ENCODE data around the gene SLC19A1.

Gene SLC19A1

GRCh38 chr21:45542242-45542666 is at the start of gene SLC19A1:
Gene SLC19A1 (minus strand): TSS chr21:45542440. CDS start chr21:45537959, 4,481 bp downstream.
- Histone ChIP-seq H3K36me3 (ENCODE audit: control insufficient read depth in 2 of 2, insufficient read depth in 2 of 2, low read length in 2 of 2) (no peaks in the 10 kb centered on the region), H3K9ac (ENCODE audit: low read length in 2 of 2) (peak within 1 kb of the TSS in 1 of 2 donors; percentile 22), H3K4me3 (ENCODE audit: low read length in 2 of 2) (peak within 1 kb of the TSS; percentile 26 to 69), H3K9me3 (ENCODE audit: control insufficient read depth in 2 of 2, low read length in 2 of 2) (no peaks in the 10 kb centered on the region), H3K27ac (ENCODE audit: low read length) (no peak within 1 kb of the TSS), H3K4me1 (ENCODE audit: control insufficient read depth, insufficient read depth, low read length) (peaks cover 14% of the 10 kb centered on the region), H3K27me3 (ENCODE audit: control insufficient read depth in 1 of 2, insufficient read depth in 2 of 2, low read length in 2 of 2) (no peaks in the 10 kb centered on the region)

GRCh38 chr21:45591619-45592207 is 49.5 kb upstream of the SLC19A1 start:
- Histone ChIP-seq H3K9me3 (ENCODE audit: control insufficient read depth in 2 of 2, low read length in 2 of 2) (peaks cover under 1 to 6% of the 10 kb centered on the region in 2 donors), H3K27ac (ENCODE audit: low read length) (no peak overlapping the region)

GRCh38 chr21:45590726-45591618 is 48.7 kb upstream of the SLC19A1 start:
- Histone ChIP-seq H3K27me3 (ENCODE audit: control insufficient read depth in 1 of 2, insufficient read depth in 2 of 2, low read length in 2 of 2) (peaks cover 4 to 16% of the 10 kb centered on the region in 2 donors), H3K4me3 (ENCODE audit: low read length in 2 of 2) (no peak overlapping the region), H3K9me3 (ENCODE audit: control insufficient read depth in 2 of 2, low read length in 2 of 2) (peaks cover 8 to 10% of the 10 kb centered on the region in 2 donors), H3K27ac (ENCODE audit: low read length) (no peak overlapping the region), H3K9ac (ENCODE audit: low read length in 2 of 2) (no peak overlapping the region), H3K36me3 (ENCODE audit: control insufficient read depth in 2 of 2, insufficient read depth in 2 of 2, low read length in 2 of 2) (no peaks in the 10 kb centered on the region), H3K4me1 (ENCODE audit: control insufficient read depth, insufficient read depth, low read length) (no peaks in the 10 kb centered on the region)

More at GRCh38 chr21:45591619-45592207, 49.5 kb upstream of the SLC19A1 start:
- Histone ChIP-seq H3K4me3 (ENCODE audit: low read length in 2 of 2) (no peak overlapping the region), H3K9ac (ENCODE audit: low read length in 2 of 2) (no peak overlapping the region), H3K36me3 (ENCODE audit: control insufficient read depth in 2 of 2, insufficient read depth in 2 of 2, low read length in 2 of 2) (no peaks in the 10 kb centered on the region), H3K4me1 (ENCODE audit: control insufficient read depth, insufficient read depth, low read length) (no peaks in the 10 kb centered on the region), H3K27me3 (ENCODE audit: control insufficient read depth in 1 of 2, insufficient read depth in 2 of 2, low read length in 2 of 2) (peaks cover 4 to 16% of the 10 kb centered on the region in 2 donors)

GRCh38 chr21:45590246-45590725 is 48.0 kb upstream of the SLC19A1 start:
- peaks cover 12 to 13% of the 10 kb centered on the region in 2 donors for H3K9me3 ChIP-seq (ENCODE audit: control insufficient read depth in 2 of 2, low read length in 2 of 2)
- no peaks in the 10 kb centered on the region for H3K36me3 ChIP-seq (ENCODE audit: control insufficient read depth in 2 of 2, insufficient read depth in 2 of 2, low read length in 2 of 2)
- H3K4me3 ChIP-seq (ENCODE audit: low read length in 2 of 2) = peak overlapping the region; percentile 7 to 52
- H3K27me3 ChIP-seq (ENCODE audit: control insufficient read depth in 1 of 2, insufficient read depth in 2 of 2, low read length in 2 of 2) = peaks cover 4 to 13% of the 10 kb centered on the region in 2 donors
- H3K27ac ChIP-seq (ENCODE audit: low read length) = no peak overlapping the region
- peak overlapping the region in 1 of 2 donors; percentile 24 for H3K9ac ChIP-seq (ENCODE audit: low read length in 2 of 2)
- H3K4me1 ChIP-seq (ENCODE audit: control insufficient read depth, insufficient read depth, low read length) = no peaks in the 10 kb centered on the region

GRCh38 chr21:45589686-45590245 is 47.5 kb upstream of the SLC19A1 start:
- peaks cover 4 to 13% of the 10 kb centered on the region in 2 donors for H3K27me3 ChIP-seq (ENCODE audit: control insufficient read depth in 1 of 2, insufficient read depth in 2 of 2, low read length in 2 of 2)
- H3K36me3 ChIP-seq (ENCODE audit: control insufficient read depth in 2 of 2, insufficient read depth in 2 of 2, low read length in 2 of 2) = no peaks in the 10 kb centered on the region
- peak overlapping the region in 1 of 2 donors; percentile 24 for H3K9ac ChIP-seq (ENCODE audit: low read length in 2 of 2)
- H3K4me3 ChIP-seq (ENCODE audit: low read length in 2 of 2) = peak overlapping the region; percentile 7 to 52
- no peak overlapping the region for H3K27ac ChIP-seq (ENCODE audit: low read length)
- no peaks in the 10 kb centered on the region for H3K4me1 ChIP-seq (ENCODE audit: control insufficient read depth, insufficient read depth, low read length)
- H3K9me3 ChIP-seq (ENCODE audit: control insufficient read depth in 2 of 2, low read length in 2 of 2) = peaks cover 12 to 13% of the 10 kb centered on the region in 2 donors

GRCh38 chr21:45588871-45589491 is 46.7 kb upstream of the SLC19A1 start:
- H3K9ac ChIP-seq (ENCODE audit: low read length in 2 of 2) = no peak overlapping the region
- no peaks in the 10 kb centered on the region for H3K36me3 ChIP-seq (ENCODE audit: control insufficient read depth in 2 of 2, insufficient read depth in 2 of 2, low read length in 2 of 2)
- peaks cover 12 to 13% of the 10 kb centered on the region in 2 donors for H3K9me3 ChIP-seq (ENCODE audit: control insufficient read depth in 2 of 2, low read length in 2 of 2)
- H3K4me3 ChIP-seq (ENCODE audit: low read length in 2 of 2) = no peak overlapping the region
- H3K27ac ChIP-seq (ENCODE audit: low read length) = no peak overlapping the region
- H3K27me3 ChIP-seq (ENCODE audit: control insufficient read depth in 1 of 2, insufficient read depth in 2 of 2, low read length in 2 of 2) = peaks cover 4 to 14% of the 10 kb centered on the region in 2 donors
- H3K4me1 ChIP-seq (ENCODE audit: control insufficient read depth, insufficient read depth, low read length) = no peaks in the 10 kb centered on the region

GRCh38 chr21:45588086-45588825 is 46.0 kb upstream of the SLC19A1 start:
- Histone ChIP-seq H3K9ac (ENCODE audit: low read length in 2 of 2) (no peak overlapping the region), H3K9me3 (ENCODE audit: control insufficient read depth in 2 of 2, low read length in 2 of 2) (peaks cover 12 to 13% of the 10 kb centered on the region in 2 donors), H3K36me3 (ENCODE audit: control insufficient read depth in 2 of 2, insufficient read depth in 2 of 2, low read length in 2 of 2) (no peaks in the 10 kb centered on the region), H3K4me3 (ENCODE audit: low read length in 2 of 2) (no peak overlapping the region), H3K27ac (ENCODE audit: low read length) (no peak overlapping the region), H3K4me1 (ENCODE audit: control insufficient read depth, insufficient read depth, low read length) (no peaks in the 10 kb centered on the region), H3K27me3 (ENCODE audit: control insufficient read depth in 1 of 2, insufficient read depth in 2 of 2, low read length in 2 of 2) (peaks cover 4 to 14% of the 10 kb centered on the region in 2 donors)

GRCh38 chr21:45586289-45586858 is 44.1 kb upstream of the SLC19A1 start:
- Histone ChIP-seq H3K27me3 (ENCODE audit: control insufficient read depth in 1 of 2, insufficient read depth in 2 of 2, low read length in 2 of 2) (peaks cover 4 to 9% of the 10 kb centered on the region in 2 donors), H3K27ac (ENCODE audit: low read length) (no peak overlapping the region), H3K4me1 (ENCODE audit: control insufficient read depth, insufficient read depth, low read length) (no peaks in the 10 kb centered on the region), H3K9me3 (ENCODE audit: control insufficient read depth in 2 of 2, low read length in 2 of 2) (peaks cover 12 to 13% of the 10 kb centered on the region in 2 donors), H3K9ac (ENCODE audit: low read length in 2 of 2) (no peak overlapping the region), H3K4me3 (ENCODE audit: low read length in 2 of 2) (no peak overlapping the region), H3K36me3 (ENCODE audit: control insufficient read depth in 2 of 2, insufficient read depth in 2 of 2, low read length in 2 of 2) (no peaks in the 10 kb centered on the region)

- no peaks in the 10 kb centered on the region for H3K36me3 ChIP-seq (ENCODE audit: control insufficient read depth in 2 of 2, insufficient read depth in 2 of 2, low read length in 2 of 2)
- no peak overlapping the region for H3K9ac ChIP-seq (ENCODE audit: low read length in 2 of 2)
- no peaks in the 10 kb centered on the region for H3K4me1 ChIP-seq (ENCODE audit: control insufficient read depth, insufficient read depth, low read length)
- no peak overlapping the region for H3K27ac ChIP-seq (ENCODE audit: low read length)
- H3K27me3 ChIP-seq (ENCODE audit: control insufficient read depth in 1 of 2, insufficient read depth in 2 of 2, low read length in 2 of 2) = peaks cover 0 to 7% of the 10 kb centered on the region in 2 donors
- peaks cover 12 to 13% of the 10 kb centered on the region in 2 donors for H3K9me3 ChIP-seq (ENCODE audit: control insufficient read depth in 2 of 2, low read length in 2 of 2)
- no peak overlapping the region for H3K4me3 ChIP-seq (ENCODE audit: low read length in 2 of 2)
Measured at GRCh38 chr21:45584786-45585185, 42.5 kb upstream of the SLC19A1 start.

Measured in stomach smooth muscle (tissue), 2 donors.